CD14-positive monocyte (primary cell): ENCODE results near the gene EGFL8. TPM values are rescaled to one million over a fixed set of nuclear protein-coding genes. Genes with fewer than 3 reads are reported as not detected.

Source experiments
- DNase-seq, 3 donors: peaks; one replicate each; pipeline ENCODE4 v3.0.0-alpha.2; 2011 to 2022
- H2AFZ ChIP-seq: 2 replicates; pipeline ENCODE4 v1.6.0; 2012; ENCODE audit warnings: mild to moderate bottlenecking, low read depth, low read length, inconsistent platforms; ENCODE audit not compliant: insufficient read depth, poor library complexity, severe bottlenecking
- H3K27ac ChIP-seq, 2 donors: 1 replicate in 1 of 2; 2 replicates in 1 of 2; pipeline ENCODE4 v1.5.1; 2012 to 2013; ENCODE audit warnings: low read length in 2 of 2, control low read depth in 1 of 2, inconsistent platforms in 1 of 2, low read depth in 1 of 2, mild to moderate bottlenecking in 1 of 2
- H3K27me3 ChIP-seq, 2 donors: one replicate each; pipeline versions ENCODE4 v1.6.0 to v1.6.1; 2011 to 2013; ENCODE audit warnings: low read length in 2 of 2; ENCODE audit not compliant: control insufficient read depth in 2 of 2, insufficient read depth in 2 of 2
- H3K36me3 ChIP-seq, 2 donors: replicated peaks in 1 of 2; 1 replicate in 1 of 2; 2 replicates in 1 of 2; pipeline versions ENCODE4 v1.5.1 to v1.6.1; 2012 to 2013; ENCODE audit warnings: low read length in 2 of 2, control low read depth in 1 of 2, inconsistent platforms in 1 of 2, mild to moderate bottlenecking in 1 of 2; ENCODE audit not compliant: insufficient read depth in 2 of 2, control insufficient read depth in 1 of 2
- H3K4me1 ChIP-seq, 2 donors: 1 replicate in 1 of 2; 2 replicates in 1 of 2; pipeline versions ENCODE4 v1.5.1 to v1.6.1; 2012 to 2013; ENCODE audit warnings: low read length in 2 of 2, control low read depth in 1 of 2, inconsistent platforms in 1 of 2, mild to moderate bottlenecking in 1 of 2, moderate library complexity in 1 of 2; ENCODE audit not compliant: insufficient read depth in 2 of 2, control insufficient read depth in 1 of 2
- H3K4me2 ChIP-seq: replicated peaks from 2 replicates; pipeline ENCODE3; 2012; ENCODE audit warnings: low read length, moderate library complexity, mild to moderate bottlenecking; ENCODE audit not compliant: poor library complexity, severe bottlenecking; ENCODE audit errors: extremely low read depth
- H3K4me3 ChIP-seq, 3 experiments: fragments of 200-600 bp in 1 of 3; sonication (generic) in 1 of 3; replicated peaks in 1 of 3; 1 replicate in 2 of 3; 2 replicates in 1 of 3; pipeline ENCODE4 v1.5.1; 2011 to 2013; ENCODE audit warnings: low read length in 3 of 3, mild to moderate bottlenecking in 3 of 3, control low read depth in 2 of 3, low read depth in 2 of 3, inconsistent platforms in 1 of 3, moderate library complexity in 1 of 3
- H3K79me2 ChIP-seq: 2 replicates; pipeline ENCODE4 v1.6.0; 2012; ENCODE audit warnings: mild to moderate bottlenecking, control low read depth, inconsistent platforms, low read length, moderate library complexity; ENCODE audit not compliant: insufficient read depth
- H3K9ac ChIP-seq: 2 replicates; pipeline ENCODE4 v1.6.0; 2017; ENCODE audit warnings: low read length, mild to moderate bottlenecking; ENCODE audit not compliant: insufficient read depth, poor library complexity, severe bottlenecking
- H3K9me3 ChIP-seq, 2 donors: replicated peaks in 1 of 2; 1 replicate in 1 of 2; 2 replicates in 1 of 2; pipeline versions ENCODE4 v1.5.1 to v1.6.1; 2012 to 2013; ENCODE audit warnings: low read length in 2 of 2, control low read depth in 1 of 2; ENCODE audit not compliant: control insufficient read depth in 1 of 2, insufficient read depth in 1 of 2
- H4K20me1 ChIP-seq: 2 replicates; pipeline ENCODE4 v1.6.0; 2012; ENCODE audit warnings: mild to moderate bottlenecking, low read length, control low read depth, moderate library complexity; ENCODE audit not compliant: insufficient read depth
- H3K27ac Mint-ChIP-seq, 7 donors: one replicate each; pipeline ENCODE4 v1.8.0; 2020; ENCODE audit warnings: mild to moderate bottlenecking in 7 of 7, mixed read lengths in 7 of 7, moderate library complexity in 6 of 7, inconsistent platforms in 2 of 7
- H3K27me3 Mint-ChIP-seq, 3 donors: one replicate each; pipeline ENCODE4 v1.8.0; 2021 to 2022; ENCODE audit warnings: low read depth in 3 of 3, mild to moderate bottlenecking in 3 of 3, mixed read lengths in 3 of 3, moderate library complexity in 3 of 3, inconsistent platforms in 1 of 3
- H3K36me3 Mint-ChIP-seq, 2 donors: one replicate each; pipeline ENCODE4 v1.8.0; 2020; ENCODE audit warnings: mixed read lengths in 2 of 2, inconsistent platforms in 1 of 2, mild to moderate bottlenecking in 1 of 2
- H3K4me1 Mint-ChIP-seq: one replicate; pipeline ENCODE4 v1.8.0; 2020; ENCODE audit warnings: mild to moderate bottlenecking, mixed read lengths
- H3K4me3 Mint-ChIP-seq, 2 donors: one replicate each; pipeline ENCODE4 v1.8.0; 2020; ENCODE audit warnings: mild to moderate bottlenecking in 2 of 2, mixed read lengths in 2 of 2, moderate library complexity in 1 of 2
- H3K9me3 Mint-ChIP-seq, 7 donors: one replicate each; pipeline ENCODE4 v1.8.0; 2020 to 2022; ENCODE audit warnings: mixed read lengths in 7 of 7, mild to moderate bottlenecking in 6 of 7, moderate library complexity in 6 of 7, inconsistent platforms in 2 of 7
- WGBS: methylation state at CpG from one replicate; pipeline ENCODE4 v1.1.5; 2013; ENCODE audit warnings: missing lambda C conversion rate; ENCODE audit not compliant: insufficient coverage; 5-methylcytosine and 5-hydroxymethylcytosine counted together
- intact Hi-C, 2 donors: fragments of 100-400 bp; cut with micrococcal nuclease; formaldehyde crosslinking; loops; one replicate each; pipeline versions ENCODE4 v1.15.0 to v1.15.1; 2023
- polyA plus RNA-seq, 3 donors: library from polyadenylated mRNA; depleted of rRNA in 1 of 3; unstranded in 2 of 3; stranded (reverse) in 1 of 3; fragments of 300-500 nt in 2 of 3; fragments of >200 nt in 1 of 3; fragmentation: Illumina TruSeq in 2 of 3; gene quantifications; 1 replicate in 2 of 3; 2 replicates in 1 of 3; pipeline ENCODE4 v1.2.3, GENCODE V29; 2012 to 2021
- TF ChIP-seq, protein P1 (sequence below): fragments of 200-600 bp; IDR thresholded peaks from one replicate; pipeline ENCODE4 v1.8.0; 2022; ENCODE audit warnings: antibody characterized with exemption, mild to moderate bottlenecking

The EGFL8 gene
- polyA plus RNA-seq, 3 donors = 0.22 to 1.8 TPM; not detected in 1

DNA sequence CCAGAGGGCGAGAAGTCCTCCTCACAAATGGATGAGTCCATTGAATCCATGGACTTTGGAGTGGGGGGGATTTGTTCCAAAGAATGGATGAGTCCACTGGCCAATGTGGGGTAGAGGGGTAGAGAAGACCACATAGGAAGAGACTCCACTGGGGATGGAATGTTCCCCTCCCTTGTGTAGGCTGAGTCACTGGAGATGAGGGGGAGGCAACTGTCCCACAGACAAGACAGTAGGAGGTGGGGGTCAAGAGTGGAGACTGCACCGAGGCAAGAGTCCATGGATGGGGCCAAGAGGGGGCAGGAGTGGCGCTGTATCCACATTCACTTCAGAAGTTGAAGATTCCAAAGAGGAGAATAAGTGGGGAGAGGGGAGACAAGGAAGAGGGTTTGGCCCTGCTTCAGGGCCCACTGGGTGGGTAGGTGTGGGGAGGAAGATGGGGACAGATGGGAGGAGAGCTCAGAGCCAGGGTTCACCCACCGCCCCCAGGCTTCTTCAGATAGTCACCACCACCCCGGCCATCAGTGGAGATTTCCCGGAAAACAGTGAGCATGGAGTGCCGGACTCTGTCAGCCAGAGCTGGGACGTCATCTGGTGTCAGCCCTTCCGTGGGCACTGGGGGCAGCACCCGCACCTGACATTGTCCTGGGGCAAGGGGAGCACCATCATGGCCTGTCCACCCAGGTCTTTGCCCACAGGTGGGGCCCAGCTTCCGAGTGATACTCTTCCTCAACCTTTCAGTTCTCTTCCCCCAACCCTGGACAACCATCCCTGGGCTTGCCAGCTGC lies 4.6 kb downstream of the EGFL8 start:
- no peak overlapping the region for H3K4me2 ChIP-seq

DNA sequence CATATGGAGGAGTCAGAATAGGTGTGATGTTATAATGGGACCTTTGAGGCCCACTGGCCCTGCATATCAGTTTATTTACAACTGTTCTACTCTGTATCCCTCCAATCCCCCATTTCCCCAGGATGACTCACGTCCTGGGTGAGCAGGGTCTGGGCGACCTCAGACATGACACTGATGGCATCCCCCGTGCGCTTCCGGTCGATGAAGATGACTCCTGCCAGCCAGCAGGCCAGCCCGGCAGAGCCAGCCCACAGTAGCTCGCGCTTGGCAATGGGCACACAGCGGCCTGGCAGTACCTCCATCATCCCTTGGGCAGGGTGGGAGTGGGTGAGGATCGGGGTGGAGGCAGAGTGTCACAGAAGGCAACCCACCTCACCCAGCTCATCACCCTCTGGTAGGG lies 5.9 kb downstream of the EGFL8 start:
- Mint-ChIP-seq H3K27me3 (peaks cover 0 to 3% (median 0%) of the 10 kb centered on the region in 3 donors), H3K4me3 (no peak overlapping the region), H3K9me3 (no peaks in the 10 kb centered on the region), H3K4me1 (peaks cover 25% of the 10 kb centered on the region), H3K36me3 (peaks cover 32 to 38% of the 10 kb centered on the region in 2 donors), H3K27ac (peak overlapping the region in 3 of 7 donors; percentile 47 to 64 (median 48))
- intact Hi-C loops = no loop called here
- TF ChIP-seq, protein P1, sequence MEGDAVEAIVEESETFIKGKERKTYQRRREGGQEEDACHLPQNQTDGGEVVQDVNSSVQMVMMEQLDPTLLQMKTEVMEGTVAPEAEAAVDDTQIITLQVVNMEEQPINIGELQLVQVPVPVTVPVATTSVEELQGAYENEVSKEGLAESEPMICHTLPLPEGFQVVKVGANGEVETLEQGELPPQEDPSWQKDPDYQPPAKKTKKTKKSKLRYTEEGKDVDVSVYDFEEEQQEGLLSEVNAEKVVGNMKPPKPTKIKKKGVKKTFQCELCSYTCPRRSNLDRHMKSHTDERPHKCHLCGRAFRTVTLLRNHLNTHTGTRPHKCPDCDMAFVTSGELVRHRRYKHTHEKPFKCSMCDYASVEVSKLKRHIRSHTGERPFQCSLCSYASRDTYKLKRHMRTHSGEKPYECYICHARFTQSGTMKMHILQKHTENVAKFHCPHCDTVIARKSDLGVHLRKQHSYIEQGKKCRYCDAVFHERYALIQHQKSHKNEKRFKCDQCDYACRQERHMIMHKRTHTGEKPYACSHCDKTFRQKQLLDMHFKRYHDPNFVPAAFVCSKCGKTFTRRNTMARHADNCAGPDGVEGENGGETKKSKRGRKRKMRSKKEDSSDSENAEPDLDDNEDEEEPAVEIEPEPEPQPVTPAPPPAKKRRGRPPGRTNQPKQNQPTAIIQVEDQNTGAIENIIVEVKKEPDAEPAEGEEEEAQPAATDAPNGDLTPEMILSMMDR = no peak
- peaks cover 14 to 20% of the 10 kb centered on the region in 2 donors for H3K4me1 ChIP-seq
- no peak overlapping the region for H2AFZ ChIP-seq
- H3K27me3 ChIP-seq = no peaks in the 10 kb centered on the region
- no peak overlapping the region for H3K27ac ChIP-seq
- H3K9me3 ChIP-seq = no peaks in the 10 kb centered on the region
- whole genome bisulfite sequencing = 87% methylated on average over 2 of the region's 11 CpGs
- no peak overlapping the region for H3K9ac ChIP-seq
- H3K36me3 ChIP-seq = peaks cover 27 to 32% of the 10 kb centered on the region in 2 donors
- H3K79me2 ChIP-seq = peaks cover 11% of the 10 kb centered on the region
- no peak overlapping the region for H3K4me2 ChIP-seq
- no peaks in the 10 kb centered on the region for H4K20me1 ChIP-seq
- no peak for DNase-seq
- no peak overlapping the region for H3K4me3 ChIP-seq

More for the DNA sequence above, 4.6 kb downstream of the EGFL8 start:
- TF ChIP-seq, protein P1 = no peak
- peaks cover 7 to 13% of the 10 kb centered on the region in 2 donors for H3K4me1 ChIP-seq
- Mint-ChIP-seq H3K4me1 (peaks cover 14% of the 10 kb centered on the region), H3K4me3 (no peak overlapping the region), H3K9me3 (no peaks in the 10 kb centered on the region), H3K36me3 (peaks cover 32 to 38% of the 10 kb centered on the region in 2 donors), H3K27ac (peak overlapping the region in 1 of 7 donors; percentile 16), H3K27me3 (peaks cover 0 to 3% (median 0%) of the 10 kb centered on the region in 3 donors)
- no peaks in the 10 kb centered on the region for H3K27me3 ChIP-seq
- no peak for DNase-seq
- 95% methylated on average over 9 of the region's 11 CpGs for WGBS
- H3K27ac ChIP-seq = no peak overlapping the region
- no peak overlapping the region for H2AFZ ChIP-seq
- H3K9ac ChIP-seq = no peak overlapping the region
- intact Hi-C loops = no loop called here
- no peak overlapping the region for H3K4me3 ChIP-seq
- no peaks in the 10 kb centered on the region for H4K20me1 ChIP-seq
- H3K79me2 ChIP-seq = no peaks in the 10 kb centered on the region
- peaks cover 27 to 32% of the 10 kb centered on the region in 2 donors for H3K36me3 ChIP-seq
- H3K9me3 ChIP-seq = no peaks in the 10 kb centered on the region
